ENCODE measurements around the gene MYOT.
"Not testable (repeated sequence)": the region's sequence is repeated elsewhere in the genome, so short reads cannot be mapped to it uniquely, and the experiment has no call there.

MYOT gene

DNA sequence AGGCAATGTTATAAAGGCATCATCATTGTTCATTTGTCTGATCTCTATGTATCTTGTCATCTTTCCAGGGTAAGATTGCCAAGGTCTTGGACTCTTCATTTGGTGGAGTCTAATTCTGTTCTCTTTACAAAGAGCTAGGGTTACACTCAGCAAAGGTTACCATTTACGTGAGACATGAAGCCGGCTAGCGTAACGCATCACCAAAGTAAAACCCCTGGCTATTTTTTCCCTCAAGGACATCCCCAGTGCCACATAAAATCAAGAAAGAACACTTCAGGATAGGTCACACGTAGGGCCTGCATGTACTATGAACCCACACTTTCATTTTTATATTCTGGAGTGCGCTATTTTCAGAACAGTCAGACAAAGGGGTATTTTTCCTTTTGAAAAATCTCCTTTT is 20.0 kb upstream of the MYOT start:
- DNase-seq (ENCODE audit: low read depth), result no peak
- TF ChIP-seq, protein P1, sequence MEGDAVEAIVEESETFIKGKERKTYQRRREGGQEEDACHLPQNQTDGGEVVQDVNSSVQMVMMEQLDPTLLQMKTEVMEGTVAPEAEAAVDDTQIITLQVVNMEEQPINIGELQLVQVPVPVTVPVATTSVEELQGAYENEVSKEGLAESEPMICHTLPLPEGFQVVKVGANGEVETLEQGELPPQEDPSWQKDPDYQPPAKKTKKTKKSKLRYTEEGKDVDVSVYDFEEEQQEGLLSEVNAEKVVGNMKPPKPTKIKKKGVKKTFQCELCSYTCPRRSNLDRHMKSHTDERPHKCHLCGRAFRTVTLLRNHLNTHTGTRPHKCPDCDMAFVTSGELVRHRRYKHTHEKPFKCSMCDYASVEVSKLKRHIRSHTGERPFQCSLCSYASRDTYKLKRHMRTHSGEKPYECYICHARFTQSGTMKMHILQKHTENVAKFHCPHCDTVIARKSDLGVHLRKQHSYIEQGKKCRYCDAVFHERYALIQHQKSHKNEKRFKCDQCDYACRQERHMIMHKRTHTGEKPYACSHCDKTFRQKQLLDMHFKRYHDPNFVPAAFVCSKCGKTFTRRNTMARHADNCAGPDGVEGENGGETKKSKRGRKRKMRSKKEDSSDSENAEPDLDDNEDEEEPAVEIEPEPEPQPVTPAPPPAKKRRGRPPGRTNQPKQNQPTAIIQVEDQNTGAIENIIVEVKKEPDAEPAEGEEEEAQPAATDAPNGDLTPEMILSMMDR (conservative IDR thresholded peaks at IDR 0.05; ENCODE audit: low read depth, low read length), result no peak

DNA sequence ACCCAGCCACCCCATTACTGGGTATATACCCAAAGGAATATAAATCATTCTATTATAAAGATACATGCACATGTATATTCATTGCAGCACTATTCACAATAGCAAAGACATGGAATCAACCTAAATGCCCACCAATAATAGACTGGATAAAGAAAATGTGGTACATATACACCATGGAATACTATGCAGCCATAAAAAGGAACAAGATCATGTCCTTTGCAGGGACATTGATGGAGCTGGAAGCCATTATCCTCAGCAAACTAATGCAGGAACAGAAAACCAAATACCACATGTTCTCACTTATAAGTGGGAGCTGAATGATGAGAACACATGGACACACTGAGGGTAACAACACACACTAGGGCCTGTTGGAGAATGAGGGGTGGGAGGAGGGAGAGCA is 14.5 kb upstream of the MYOT start:
- not testable (repeated sequence) for DNase-seq (ENCODE audit: low read depth); H3K4me3 ChIP-seq (ENCODE audit: low read length)

More for the DNA sequence above, 20.0 kb upstream of the MYOT start:
- H3K4me3 ChIP-seq (ENCODE audit: low read length), result no peak overlapping the region

DNA sequence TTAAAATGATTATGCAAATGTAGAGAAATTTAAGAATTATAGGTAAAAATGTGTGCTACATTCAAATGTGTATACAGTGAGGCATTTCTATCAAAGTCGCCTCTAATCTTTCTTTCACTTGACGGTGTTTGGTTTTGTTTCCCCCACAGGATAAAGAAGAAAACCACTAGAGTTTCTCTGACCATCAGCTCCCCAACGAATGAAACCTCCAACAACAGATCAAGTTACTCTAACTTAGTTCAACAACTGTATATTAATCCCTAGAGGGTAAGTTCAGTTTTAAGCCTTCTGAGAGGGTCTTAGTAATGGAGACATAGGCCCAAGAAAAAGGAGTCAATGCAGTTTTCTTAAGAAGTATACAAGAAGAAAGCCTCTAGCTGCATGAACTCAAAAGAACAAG is 11.5 kb upstream of the MYOT start:
- no peak for DNase-seq (ENCODE audit: low read depth)
- H3K4me3 ChIP-seq (ENCODE audit: low read length), result no peak overlapping the region
- TF ChIP-seq, protein P1 (conservative IDR thresholded peaks at IDR 0.05; ENCODE audit: low read depth, low read length), result no peak

DNA sequence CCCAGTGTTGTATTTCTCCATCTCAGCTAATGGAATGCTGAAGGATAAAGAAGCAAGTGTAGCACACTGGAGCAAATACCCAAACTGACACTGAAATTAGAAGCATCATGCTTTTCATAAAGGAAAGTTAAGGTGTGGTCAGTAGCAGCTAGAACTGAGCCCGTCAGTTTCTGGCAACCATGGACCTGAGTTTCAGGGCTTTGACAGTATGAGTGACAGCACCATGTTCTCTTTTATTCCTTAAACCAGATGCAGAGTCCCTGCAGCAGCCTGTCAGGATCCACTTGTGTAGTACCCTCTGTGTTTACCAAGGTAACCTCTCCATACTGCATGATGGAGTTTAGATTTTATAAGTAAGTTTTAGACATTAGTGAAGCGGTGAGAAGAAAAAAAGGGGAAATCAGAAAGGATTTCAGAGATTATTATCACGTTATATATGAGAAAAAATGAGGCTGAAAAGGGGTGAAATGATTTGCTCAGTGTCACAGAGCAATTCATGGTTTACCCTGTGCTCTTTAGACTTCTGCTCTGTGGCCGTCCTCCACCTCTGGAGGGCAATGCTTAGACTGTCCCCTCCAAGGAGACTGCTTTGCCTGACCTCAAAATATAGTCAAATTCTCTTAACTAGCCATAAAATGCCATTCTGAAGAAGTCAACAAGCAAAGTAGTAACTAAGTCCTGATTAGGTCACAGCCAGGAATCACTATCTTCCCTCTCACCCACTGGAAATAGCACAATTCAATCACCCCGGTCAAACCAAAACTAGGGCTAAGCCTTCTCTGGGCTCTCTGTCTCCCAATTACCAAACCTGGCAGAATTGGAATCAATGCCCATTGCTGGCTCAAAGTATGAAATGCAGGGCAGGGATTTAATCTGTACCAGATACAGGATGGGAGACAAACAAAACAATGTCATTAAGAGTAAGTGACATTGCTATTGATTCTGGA is 10.5 kb upstream of the MYOT start:
- DNase-seq (ENCODE audit: low read depth), result no peak
- TF ChIP-seq, protein P1 (conservative IDR thresholded peaks at IDR 0.05; ENCODE audit: low read depth, low read length), result no peak
- H3K4me3 ChIP-seq (ENCODE audit: low read length), result no peak overlapping the region

DNA sequence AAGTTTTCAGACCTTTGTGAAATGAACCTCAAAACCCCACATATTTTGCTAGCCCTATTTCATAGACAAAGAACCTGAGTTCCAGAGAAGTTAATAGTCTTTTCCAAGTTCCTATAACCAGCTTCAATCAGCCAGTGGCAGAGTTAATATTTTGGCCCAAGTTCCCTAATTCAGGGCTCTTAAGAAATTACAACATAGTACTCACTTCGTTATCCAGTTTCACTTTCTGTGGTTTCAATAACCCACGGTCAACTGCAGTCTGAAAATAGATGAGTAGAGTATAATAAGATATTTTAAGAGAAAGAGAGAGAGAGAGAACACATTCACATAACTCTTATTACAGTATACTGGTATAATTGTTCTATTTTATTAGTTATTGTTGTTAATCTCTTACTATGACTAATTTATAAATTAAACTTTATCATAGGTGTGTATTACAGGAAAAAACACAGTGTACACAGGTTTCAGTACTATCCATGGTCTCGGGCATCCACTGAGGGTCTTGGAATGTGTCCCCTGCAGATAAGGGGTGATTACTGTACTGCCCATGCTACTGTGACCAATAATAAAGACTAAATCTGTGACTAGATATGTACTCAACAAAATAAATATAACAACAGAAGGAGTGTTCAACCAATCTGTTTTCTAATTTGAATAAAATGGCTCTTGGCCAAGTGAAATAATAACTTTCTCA is 9.3 kb upstream of the MYOT start:
- H3K4me3 ChIP-seq (ENCODE audit: low read length), result no peak overlapping the region
- TF ChIP-seq, protein P1 (conservative IDR thresholded peaks at IDR 0.05; ENCODE audit: low read depth, low read length), result no peak
- DNase-seq (ENCODE audit: low read depth), result no peak

DNA sequence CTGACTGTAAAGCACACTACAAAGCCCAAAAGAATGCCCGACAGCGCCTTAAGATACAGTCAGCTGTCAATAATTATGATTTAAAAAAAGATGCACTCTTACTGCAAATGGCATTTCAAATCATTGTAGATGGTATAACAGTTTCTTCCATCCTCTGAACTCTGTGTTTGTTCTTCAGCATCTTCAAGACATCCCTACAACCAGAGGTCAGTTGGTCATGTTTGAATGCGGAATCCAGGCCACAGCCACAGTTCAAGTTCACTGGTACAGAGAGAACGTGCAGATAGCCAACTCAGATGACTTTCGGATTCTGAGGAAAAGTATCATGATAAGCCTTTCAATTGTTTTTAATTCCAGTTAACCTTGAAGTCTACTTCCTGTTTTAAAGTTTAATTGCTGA is 8.7 kb upstream of the MYOT start:
- TF ChIP-seq, protein P1 (conservative IDR thresholded peaks at IDR 0.05; ENCODE audit: low read depth, low read length), result no peak
- no peak overlapping the region for H3K4me3 ChIP-seq (ENCODE audit: low read length)
- no peak for DNase-seq (ENCODE audit: low read depth)

DNA sequence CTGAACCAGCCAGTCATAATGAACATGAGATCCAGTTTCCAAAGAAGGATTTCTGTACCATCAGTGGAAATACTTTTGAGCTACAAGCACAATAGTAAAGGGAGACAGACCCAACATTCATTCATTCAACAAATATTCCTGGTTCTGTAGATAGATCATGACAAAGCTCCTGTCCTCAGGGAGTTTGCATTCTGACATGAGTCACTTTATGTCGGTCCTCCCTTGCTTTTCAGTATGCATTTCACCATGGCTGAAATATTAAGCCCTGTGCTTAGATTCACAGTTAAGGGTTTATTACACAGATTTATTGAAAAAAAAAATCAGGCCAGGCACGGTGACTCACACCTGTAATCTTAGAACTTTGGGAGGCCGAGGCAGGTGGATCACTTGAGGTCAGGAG is 5.4 kb upstream of the MYOT start:
- no peak overlapping the region for H3K4me3 ChIP-seq (ENCODE audit: low read length)
- no peak for DNase-seq (ENCODE audit: low read depth)
- TF ChIP-seq, protein P1 (conservative IDR thresholded peaks at IDR 0.05; ENCODE audit: low read depth, low read length), result no peak

DNA sequence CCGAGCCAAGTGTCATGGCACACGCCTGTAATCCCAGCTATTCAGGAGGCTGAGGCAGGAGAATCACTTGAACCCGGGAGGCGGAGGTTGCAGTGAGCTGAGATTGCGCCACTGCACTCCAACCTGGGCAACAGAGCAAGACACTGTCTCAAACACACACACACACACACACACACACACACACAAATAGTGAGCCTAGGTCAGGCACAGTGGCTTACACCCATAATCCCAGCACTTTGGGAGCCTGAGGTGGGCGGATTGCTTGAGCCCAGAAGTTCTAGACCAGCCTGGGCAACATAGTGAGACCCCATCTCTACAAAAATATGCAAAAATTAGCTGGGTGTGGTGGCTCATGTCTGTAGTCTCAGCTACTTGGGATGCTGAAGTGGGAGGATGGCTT is 4.0 kb upstream of the MYOT start:
- not testable (repeated sequence) for DNase-seq (ENCODE audit: low read depth); H3K4me3 ChIP-seq (ENCODE audit: low read length)
